ENCODE results near the gene PSME2. TPM values are rescaled to one million over a fixed set of nuclear protein-coding genes. Genes with fewer than 3 reads are reported as not detected.

PSME2 gene
- total and polyA plus RNA-seq, 10 of the 15 experiments (the other 5 are each of a cell fraction or from before 2014, with no cell fraction given), result 510 to 3,542 (median 913) TPM

DNA sequence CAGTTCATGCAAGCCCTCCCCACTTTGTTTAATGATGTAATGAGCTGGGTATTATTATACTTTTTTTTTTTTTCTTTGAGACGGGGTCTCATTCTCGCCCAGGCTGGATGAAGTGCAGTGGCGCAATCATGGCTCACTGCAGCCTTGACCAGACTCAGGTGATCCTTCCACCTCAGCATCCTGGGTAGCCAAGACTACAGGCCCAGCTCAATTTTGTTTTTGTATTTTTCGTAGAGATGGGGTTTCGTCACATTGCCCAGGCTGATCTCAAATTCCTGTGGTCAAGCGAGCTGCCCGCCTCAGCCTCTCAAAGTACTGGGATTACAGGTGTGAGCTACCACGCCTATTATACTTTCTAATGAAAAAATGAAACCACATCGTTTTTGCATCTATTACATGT lies 36.4 kb downstream of the PSME2 start:
- no peak overlapping the region for H3K4me2 ChIP-seq (ENCODE audit: control insufficient read depth, insufficient read depth)
- no peak overlapping the region for H3K9ac ChIP-seq (ENCODE audit: control insufficient read depth, insufficient read depth, low read length)
- FAIRE-seq (no peak), ATAC-seq (no peak), DNase-seq (ENCODE audit: low read depth, low spot score) (no peak)
- ChIA-PET POLR2A (interaction anchor here (0.7 to 5.8 kb wide), 10 partner anchors 15 to 888 kb away, joined by 3 to 90 read pairs (median 4); partner anchors contain the start of genes IRF9, PCK2, PSME1 and PSME2), RAD21 (ENCODE audit: unreplicated experiment) (interaction anchor here (0.7 to 6.9 kb wide), 14 partner anchors 8 to 197 kb away, joined by 3 to 153 read pairs (median 8); partner anchors contain the start of genes CHMP4A, CIDEB, EMC9 and IRF9), SMC1A (ENCODE audit: uncharacterized antibody, unreplicated experiment) (interaction anchor here (0.6 to 9.6 kb wide), 19 partner anchors 10 to 187 kb away, joined by 3 to 195 read pairs (median 11); partner anchors contain the start of genes CHMP4A, EMC9, IRF9 and PCK2), CTCF (interaction anchor here (0.7 to 11.3 kb wide), 20 partner anchors 10 to 230 kb away, joined by 3 to 294 read pairs (median 5); partner anchors contain the start of genes CARMIL3, CHMP4A, IRF9 and PCK2)
- H2AFZ ChIP-seq (ENCODE audit: control insufficient read depth, low read depth, low read length), result no peak overlapping the region
- intact Hi-C loops (cut with micrococcal nuclease; ENCODE audit: unreplicated experiment) (no loop called here), in situ Hi-C loops (cut with MboI) (loop anchor here (25.0 kb wide), 1 partner anchor 798 kb away; the partner anchor contains the start of genes BCL2L2, PABPN1 and PPP1R3E)
- 92% methylated on average over 9 of the region's 9 CpGs for WGBS (ENCODE audit: insufficient coverage, insufficient replicate concordance, low lambda C conversion rate, missing lambda C conversion rate)
- H3K79me2 ChIP-seq (ENCODE audit: control insufficient read depth, insufficient read depth, low read length), result peaks cover 7% of the 10 kb centered on the region
- no peaks in the 10 kb centered on the region for H3K27me3 ChIP-seq (replicated peaks in 1 of 2; ENCODE audit: control insufficient read depth in 2 of 2, insufficient read depth in 2 of 2, low read length in 1 of 2)
- no peaks in the 10 kb centered on the region for H3K36me3 ChIP-seq (ENCODE audit: control insufficient read depth in 2 of 2, insufficient read depth in 2 of 2, low read length in 1 of 2)
- no peaks in the 10 kb centered on the region for H3K9me3 ChIP-seq (replicated peaks; ENCODE audit: control insufficient read depth, insufficient read depth, low read length)
- no TSS peak for BruUV-seq (replicated peaks)
- peaks cover 7% of the 10 kb centered on the region for H3K4me1 ChIP-seq (ENCODE audit: control insufficient read depth, insufficient read depth, low read length)
- no peaks in the 10 kb centered on the region for H4K20me1 ChIP-seq (ENCODE audit: control insufficient read depth, insufficient read depth)
- H3K4me3 ChIP-seq, result no peak overlapping the region
- no peak overlapping the region for H3K27ac ChIP-seq (ENCODE audit: control insufficient read depth, insufficient read depth)
- no peak for TF ChIP-seq MEF2B (IDR thresholded peaks at IDR 0.05; ENCODE audit: partially characterized antibody, poor library complexity, severe bottlenecking)
- TF ChIP-seq, protein P1, sequence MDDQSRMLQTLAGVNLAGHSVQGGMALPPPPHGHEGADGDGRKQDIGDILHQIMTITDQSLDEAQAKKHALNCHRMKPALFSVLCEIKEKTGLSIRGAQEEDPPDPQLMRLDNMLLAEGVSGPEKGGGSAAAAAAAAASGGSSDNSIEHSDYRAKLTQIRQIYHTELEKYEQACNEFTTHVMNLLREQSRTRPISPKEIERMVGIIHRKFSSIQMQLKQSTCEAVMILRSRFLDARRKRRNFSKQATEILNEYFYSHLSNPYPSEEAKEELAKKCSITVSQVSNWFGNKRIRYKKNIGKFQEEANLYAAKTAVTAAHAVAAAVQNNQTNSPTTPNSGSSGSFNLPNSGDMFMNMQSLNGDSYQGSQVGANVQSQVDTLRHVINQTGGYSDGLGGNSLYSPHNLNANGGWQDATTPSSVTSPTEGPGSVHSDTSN (IDR thresholded peaks at IDR 0.05; ENCODE audit: insufficient replicate concordance, low read depth, low read length), result no peak
- no peak for TF ChIP-seq CEBPB (IDR thresholded peaks at IDR 0.05; ENCODE audit: borderline replicate concordance in 1 of 2, low read depth in 2 of 2, low read length in 2 of 2)
- TF ChIP-seq, protein P2, sequence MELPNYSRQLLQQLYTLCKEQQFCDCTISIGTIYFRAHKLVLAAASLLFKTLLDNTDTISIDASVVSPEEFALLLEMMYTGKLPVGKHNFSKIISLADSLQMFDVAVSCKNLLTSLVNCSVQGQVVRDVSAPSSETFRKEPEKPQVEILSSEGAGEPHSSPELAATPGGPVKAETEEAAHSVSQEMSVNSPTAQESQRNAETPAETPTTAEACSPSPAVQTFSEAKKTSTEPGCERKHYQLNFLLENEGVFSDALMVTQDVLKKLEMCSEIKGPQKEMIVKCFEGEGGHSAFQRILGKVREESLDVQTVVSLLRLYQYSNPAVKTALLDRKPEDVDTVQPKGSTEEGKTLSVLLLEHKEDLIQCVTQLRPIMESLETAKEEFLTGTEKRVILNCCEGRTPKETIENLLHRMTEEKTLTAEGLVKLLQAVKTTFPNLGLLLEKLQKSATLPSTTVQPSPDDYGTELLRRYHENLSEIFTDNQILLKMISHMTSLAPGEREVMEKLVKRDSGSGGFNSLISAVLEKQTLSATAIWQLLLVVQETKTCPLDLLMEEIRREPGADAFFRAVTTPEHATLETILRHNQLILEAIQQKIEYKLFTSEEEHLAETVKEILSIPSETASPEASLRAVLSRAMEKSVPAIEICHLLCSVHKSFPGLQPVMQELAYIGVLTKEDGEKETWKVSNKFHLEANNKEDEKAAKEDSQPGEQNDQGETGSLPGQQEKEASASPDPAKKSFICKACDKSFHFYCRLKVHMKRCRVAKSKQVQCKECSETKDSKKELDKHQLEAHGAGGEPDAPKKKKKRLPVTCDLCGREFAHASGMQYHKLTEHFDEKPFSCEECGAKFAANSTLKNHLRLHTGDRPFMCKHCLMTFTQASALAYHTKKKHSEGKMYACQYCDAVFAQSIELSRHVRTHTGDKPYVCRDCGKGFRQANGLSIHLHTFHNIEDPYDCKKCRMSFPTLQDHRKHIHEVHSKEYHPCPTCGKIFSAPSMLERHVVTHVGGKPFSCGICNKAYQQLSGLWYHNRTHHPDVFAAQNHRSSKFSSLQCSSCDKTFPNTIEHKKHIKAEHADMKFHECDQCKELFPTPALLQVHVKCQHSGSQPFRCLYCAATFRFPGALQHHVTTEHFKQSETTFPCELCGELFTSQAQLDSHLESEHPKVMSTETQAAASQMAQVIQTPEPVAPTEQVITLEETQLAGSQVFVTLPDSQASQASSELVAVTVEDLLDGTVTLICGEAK (IDR thresholded peaks at IDR 0.05; ENCODE audit: borderline replicate concordance), result no peak
- TF ChIP-seq, protein P3, sequence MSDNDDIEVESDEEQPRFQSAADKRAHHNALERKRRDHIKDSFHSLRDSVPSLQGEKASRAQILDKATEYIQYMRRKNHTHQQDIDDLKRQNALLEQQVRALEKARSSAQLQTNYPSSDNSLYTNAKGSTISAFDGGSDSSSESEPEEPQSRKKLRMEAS (IDR thresholded peaks at IDR 0.05; ENCODE audit: low read depth, low read length), result no peak
- TF ChIP-seq TAF1 (IDR thresholded peaks at IDR 0.05; ENCODE audit: borderline replicate concordance, low read depth, low read length), result no peak
- TF ChIP-seq KLF5 (IDR thresholded peaks at IDR 0.05; ENCODE audit: partially characterized antibody), result no peak
- no peak for TF ChIP-seq NFXL1 (IDR thresholded peaks at IDR 0.05; ENCODE audit: borderline replicate concordance)
- no peak for TF ChIP-seq NR2C1 (IDR thresholded peaks at IDR 0.05)
- no peak for TF ChIP-seq CBX5 (IDR thresholded peaks at IDR 0.05; ENCODE audit: low read depth)
- TF ChIP-seq KDM1A (IDR thresholded peaks at IDR 0.05; ENCODE audit: borderline replicate concordance), result no peak
- no peak for TF ChIP-seq TCF3 (IDR thresholded peaks at IDR 0.05; ENCODE audit: borderline replicate concordance, insufficient read depth, low read depth, low read length)
- TF ChIP-seq PAX5 (IDR thresholded peaks at IDR 0.05; ENCODE audit: borderline replicate concordance, low read depth, low read length), result no peak
- TF ChIP-seq, protein P4, sequence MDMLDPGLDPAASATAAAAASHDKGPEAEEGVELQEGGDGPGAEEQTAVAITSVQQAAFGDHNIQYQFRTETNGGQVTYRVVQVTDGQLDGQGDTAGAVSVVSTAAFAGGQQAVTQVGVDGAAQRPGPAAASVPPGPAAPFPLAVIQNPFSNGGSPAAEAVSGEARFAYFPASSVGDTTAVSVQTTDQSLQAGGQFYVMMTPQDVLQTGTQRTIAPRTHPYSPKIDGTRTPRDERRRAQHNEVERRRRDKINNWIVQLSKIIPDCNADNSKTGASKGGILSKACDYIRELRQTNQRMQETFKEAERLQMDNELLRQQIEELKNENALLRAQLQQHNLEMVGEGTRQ (IDR thresholded peaks at IDR 0.05; ENCODE audit: borderline replicate concordance, low read depth, low read length), result no peak
- no peak for TF ChIP-seq EZH2 (IDR thresholded peaks at IDR 0.05; ENCODE audit: borderline replicate concordance, control insufficient read depth, low read depth, low read length)
- no peak for TF ChIP-seq STAT3 (IDR thresholded peaks at IDR 0.05; ENCODE audit: low read depth, low read length)
- TF ChIP-seq SMARCA5 (IDR thresholded peaks at IDR 0.05), result no peak
